ENCODE data around the gene TTL.
"Not testable (repeated sequence)": the region's sequence is repeated elsewhere in the genome, so short reads cannot be mapped to it uniquely, and the experiment has no call there.

TTL gene

DNA sequence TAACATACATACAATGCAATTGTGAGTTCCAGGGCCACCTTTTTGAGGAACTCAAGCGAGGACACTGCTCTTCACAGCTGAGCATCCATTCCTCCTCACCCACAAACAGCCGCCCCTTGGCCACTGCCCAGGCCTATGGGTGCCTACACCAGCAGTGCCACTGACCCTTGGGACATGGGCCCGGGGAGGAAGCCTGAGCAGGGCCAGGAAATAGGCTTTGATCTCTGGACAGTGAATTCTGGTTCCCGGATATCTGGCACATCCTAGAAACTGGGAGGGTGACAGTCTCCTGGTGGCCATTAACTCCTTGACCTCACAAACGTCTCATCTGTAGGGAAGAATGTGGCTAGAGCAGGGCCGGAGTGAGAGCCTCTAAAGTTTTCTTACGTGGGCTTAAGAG, 5.5 kb upstream of the TTL start:
- DNase-seq, result no peak

- no peak for DNase-seq
Measured at GRCh38 chr2:112480530-112481049, 1.4 kb upstream of the TTL start.

GRCh38 chr2:112481050-112481527, 867 bp upstream of the TTL start:
- peak; percentile 90 for DNase-seq

DNA sequence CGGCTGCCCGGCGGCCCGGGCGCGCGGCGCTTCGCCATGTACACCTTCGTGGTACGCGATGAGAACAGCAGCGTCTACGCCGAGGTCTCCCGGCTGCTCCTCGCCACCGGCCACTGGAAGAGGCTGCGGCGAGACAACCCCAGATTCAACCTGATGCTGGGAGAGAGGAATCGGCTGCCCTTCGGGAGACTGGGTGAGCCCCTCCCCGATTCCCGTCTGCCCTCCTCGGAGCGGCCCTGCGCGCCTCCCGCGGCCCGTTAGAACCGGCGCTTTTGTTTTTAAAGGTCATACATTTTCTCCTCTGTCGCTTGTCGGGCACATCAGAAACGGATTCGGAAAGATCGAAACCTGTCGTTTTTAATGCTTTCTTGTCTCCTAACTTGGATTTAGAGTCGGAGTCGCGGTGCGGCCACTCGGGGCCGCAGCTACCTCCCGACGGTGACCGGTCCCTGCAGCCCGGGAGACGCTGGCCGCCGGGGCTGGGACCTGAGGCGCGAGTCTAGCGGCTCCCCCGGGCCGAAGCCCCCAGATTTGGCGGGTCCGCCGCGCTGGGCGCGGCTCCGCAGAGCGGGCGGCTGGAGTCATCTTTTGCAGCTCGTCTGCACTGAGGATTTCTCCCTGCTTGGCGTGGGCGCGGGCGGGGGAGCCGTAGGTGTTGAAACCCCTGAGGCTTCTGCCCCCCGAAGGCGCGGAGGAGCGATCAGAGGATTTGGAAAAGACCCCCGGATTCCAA, 519 bp downstream of the TTL start:
- peak; percentile 84 for DNase-seq

GRCh38 chr2:112483042-112483473, 1.1 kb downstream of the TTL start:
- no peak for DNase-seq

GRCh38 chr2:112483831-112484230, 1.9 kb downstream of the TTL start:
- DNase-seq, result no peak

- no peak for DNase-seq
Measured at GRCh38 chr2:112485849-112486248, 3.9 kb downstream of the TTL start.

- DNase-seq, result no peak
Measured at GRCh38 chr2:112486895-112487294, 4.9 kb downstream of the TTL start.

DNA sequence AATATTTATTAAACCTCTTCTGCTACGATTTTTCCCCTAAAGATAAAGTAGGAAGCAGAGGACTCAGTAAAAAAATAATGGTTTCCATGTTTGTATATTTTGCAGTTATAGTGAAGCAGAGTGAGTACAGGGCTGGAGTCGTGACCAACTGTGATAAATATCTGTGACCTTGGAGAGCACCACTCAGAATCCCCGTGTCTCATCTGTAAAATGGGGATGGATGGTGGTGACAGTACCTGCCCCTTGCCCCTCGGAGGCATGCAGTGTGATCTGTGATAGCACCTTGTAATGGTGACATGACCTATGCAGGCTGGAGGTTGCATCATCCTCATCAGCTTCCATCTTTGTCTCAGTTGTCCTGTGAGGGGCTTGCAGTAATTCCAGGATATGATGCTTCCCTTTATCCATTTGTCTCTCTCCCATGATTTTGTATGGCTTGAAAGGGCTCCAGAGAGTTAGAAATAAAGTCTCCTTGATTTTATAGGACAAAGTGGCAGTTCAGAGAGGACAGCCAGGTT, 5.5 kb downstream of the TTL start:
- DNase-seq, result no peak

DNA sequence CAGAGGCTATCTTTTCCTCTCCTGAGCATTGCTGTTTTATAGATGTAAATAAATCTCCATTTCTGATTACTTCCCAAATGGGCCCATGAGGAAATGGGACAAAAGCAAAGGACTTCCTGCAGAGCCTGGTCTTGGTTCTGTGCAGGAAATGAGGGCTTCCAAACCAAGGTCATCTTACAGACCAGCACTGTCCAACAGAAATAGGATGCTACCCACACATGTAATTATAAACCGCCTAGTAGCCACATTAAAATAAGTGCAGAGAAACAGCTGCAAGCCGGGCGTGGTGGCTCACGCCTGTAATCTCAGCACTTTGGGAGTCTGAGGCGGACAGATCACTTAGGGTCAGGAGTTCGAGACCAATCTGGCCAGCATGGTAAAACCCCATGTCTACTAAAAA, 6.2 kb downstream of the TTL start:
- DNase-seq, result no peak

- DNase-seq, result no peak
Measured at GRCh38 chr2:112491946-112492345, 10.0 kb downstream of the TTL start.

DNA sequence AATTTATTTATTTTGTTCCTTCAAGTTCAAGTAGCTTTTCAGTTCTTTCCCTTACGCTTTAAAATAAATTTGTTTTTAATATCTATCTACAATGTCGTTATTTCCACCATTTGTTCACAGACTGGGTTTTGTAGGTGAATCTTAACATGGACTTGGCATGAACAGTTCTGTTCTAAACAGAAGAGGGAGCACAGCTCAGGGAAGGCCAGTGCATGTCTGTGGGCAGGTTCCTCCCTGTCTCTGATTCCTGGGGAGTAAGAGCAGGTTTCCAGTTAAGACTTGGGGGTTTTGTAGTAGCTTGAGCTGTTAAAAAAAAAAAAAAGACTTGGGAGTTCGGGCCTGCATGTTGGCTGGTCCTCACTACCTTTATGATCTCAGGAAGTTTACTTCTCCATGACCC, 11.1 kb downstream of the TTL start:
- DNase-seq, result no peak

DNA sequence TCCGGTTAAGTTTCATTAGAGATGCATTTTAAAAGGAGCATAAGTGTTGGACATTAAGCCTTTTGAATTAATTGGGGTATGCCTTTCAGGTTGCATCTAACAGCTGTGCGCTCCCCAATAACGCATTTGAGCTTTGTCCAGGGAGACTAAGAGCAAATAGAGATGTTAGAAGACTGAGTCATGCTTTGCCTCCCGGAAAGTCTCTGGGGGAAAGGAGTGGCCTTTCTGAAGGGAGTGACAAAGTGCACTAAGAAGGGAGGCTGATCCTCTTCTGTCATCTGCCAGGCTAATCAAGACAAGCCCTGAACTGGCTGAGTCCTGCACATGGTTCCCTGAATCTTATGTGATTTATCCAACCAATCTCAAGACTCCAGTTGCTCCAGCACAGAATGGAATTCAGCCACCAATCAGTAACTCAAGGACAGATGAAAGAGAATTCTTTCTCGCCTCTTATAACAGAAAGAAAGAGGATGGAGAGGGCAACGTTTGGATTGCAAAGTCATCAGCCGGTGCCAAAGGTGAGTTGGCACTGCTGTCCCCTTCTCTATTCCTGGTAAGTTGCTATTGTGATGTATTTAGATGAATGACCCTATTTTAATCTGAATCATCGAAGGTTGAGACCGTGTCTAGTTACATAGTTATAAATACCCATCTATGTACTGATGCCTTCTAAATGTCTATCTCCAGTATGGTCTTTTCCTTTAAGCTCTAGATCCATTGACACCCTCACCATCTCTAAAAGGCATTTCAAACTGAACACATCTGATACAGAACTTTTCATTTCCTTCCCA, 12.1 kb downstream of the TTL start:
- DNase-seq, result peak; percentile 14

- DNase-seq, result no peak
Measured at GRCh38 chr2:112494828-112495227, 12.9 kb downstream of the TTL start.

DNA sequence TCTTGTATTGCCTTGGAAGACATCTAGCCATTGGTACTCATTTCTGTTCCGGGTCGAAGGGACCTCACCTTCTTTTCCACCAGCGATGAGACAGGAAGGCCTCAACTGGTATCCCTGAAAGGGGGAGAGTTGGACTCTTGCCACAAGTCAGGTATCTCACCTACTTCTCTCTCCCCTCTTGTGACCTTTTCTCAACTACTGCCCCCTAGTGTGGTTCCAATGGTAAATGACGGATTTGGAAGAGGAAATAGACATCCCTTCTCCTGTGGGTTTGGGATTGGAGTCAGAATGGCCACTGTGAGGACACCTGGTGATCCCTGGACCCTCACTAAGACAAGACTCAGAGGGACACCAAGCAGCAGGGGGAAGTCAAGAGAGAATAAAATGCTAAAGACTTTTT, 13.9 kb downstream of the TTL start:
- DNase-seq, result not testable (repeated sequence)

DNA sequence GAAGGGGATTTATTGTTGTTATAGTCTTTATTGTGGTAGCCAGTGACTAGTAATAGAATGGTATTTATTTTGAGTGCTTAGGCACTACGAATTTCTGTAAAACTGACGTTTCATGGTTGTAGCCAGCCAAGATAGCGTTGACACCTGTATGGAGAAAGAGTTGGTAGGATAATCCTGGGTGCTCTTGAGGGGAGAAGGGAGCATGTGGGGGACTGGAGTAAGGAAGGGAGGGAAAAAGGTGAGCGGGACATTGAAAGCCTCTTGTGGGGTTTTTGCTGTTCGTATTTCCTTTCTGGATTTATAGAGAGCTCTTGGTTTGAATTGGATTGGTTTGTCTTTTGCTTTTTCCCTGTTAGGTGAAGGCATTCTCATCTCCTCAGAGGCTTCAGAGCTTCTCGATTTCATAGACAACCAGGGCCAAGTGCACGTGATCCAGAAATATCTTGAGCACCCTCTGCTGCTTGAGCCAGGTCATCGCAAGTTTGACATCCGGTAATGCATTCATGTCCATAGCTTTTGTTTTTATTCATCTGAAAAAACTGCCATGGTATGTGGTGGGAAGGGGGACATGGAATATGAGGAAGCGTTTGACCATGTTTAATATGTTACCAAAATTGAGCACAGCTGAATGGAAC, 19.0 kb downstream of the TTL start:
- not testable (repeated sequence) for DNase-seq

DNA sequence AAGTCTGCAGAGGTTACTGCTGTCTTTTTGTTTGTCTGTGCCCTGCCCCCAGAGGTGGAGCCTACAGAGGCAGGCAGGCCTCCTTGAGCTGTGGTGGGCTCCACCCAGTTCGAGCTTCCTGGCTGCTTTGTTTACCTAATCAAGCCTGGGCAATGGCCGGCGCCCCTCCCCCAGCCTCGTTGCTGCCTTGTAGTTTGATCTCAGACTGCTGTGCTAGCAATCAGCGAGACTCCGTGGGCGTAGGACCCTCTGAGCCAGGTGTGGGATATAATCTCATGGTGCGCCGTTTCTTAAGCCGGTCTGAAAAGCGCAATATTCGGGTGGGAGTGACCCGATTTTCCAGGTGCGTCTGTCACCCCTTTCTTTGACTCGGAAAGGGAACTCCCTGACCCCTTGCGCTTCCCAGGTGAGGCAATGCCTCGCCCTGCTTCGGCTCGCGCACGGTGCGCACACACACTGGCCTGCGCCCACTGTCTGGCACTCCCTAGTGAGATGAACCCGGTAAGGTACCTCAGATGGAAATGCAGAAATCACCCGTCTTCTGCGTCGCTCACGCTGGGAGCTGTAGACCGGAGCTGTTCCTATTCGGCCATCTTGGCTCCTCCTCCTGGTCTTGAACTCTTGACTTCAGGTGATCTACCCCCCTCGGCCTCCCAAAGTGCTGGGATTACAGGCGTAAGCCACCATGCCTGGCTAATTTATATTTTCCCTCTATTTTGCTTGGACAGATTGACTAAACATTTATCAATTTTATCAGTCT, 27.5 kb downstream of the TTL start:
- not testable (repeated sequence) for DNase-seq

DNA sequence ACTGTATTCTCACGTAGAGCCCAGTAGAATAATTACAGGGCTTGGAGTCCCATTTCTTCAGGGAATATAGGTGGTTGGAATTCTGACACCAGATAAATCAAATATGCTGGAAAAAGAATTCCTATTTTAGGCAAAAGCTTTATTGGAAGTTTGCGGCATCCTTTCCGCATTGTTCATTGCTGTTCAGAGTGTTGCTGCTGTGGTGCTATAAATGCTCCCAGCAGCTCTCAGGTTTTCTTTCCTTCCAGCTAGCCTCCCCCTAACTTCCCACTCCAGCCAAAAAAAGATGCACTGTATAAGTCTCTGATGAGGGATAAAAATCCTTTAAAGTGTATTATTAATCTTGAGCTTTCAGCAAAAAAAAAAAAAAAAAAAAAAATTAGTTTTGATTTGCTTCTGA, 34.8 kb downstream of the TTL start:
- no peak for DNase-seq

DNA sequence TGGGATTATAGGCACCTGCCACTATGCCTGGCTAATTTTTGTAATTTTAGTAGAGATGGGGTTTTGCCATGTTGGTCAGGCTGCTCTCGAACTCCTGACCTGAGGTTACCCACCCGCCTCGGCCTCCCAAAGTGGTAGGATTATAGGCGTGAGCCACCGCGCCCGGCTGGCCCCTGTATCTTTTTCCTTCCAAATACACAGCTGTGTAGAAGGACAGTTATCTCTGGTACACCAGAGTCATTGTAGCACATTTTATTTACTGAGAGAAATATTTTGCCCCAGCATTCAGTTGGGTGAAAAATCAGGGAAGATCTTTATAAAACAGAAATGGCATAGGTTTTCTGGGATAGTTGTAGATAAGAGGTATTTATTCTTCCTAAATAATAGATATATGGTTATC, 36.9 kb downstream of the TTL start:
- no peak for DNase-seq

GRCh38 chr2:112519506-112519905, 37.5 kb downstream of the TTL start:
- DNase-seq, result no peak

GRCh38 chr2:112520234-112520783, 38.4 kb downstream of the TTL start:
- DNase-seq, result no peak

DNA sequence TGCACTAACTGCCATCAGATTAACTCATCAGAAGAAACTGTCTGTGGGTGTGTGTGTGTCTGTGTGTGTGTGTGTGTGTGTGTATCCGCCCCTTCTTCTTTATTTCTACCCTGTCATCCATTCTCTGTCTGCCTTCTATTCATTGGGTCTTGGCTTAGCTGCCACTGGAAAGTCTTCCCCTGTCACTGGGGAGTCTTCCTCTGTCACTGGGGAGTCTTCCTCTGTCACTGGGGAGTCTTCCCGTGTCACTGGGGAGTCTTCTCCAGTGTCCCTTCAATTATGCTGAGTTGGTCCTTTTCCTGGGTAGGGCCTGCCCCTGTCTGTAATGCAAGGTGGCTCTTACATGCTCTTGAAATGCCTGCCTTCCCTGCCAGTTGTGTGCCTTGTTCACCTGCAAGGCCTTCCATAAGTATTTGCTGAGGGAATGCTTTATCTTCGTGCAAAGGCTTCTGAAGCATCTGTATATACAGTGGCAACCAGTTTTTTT, 41.4 kb downstream of the TTL start:
- no peak for DNase-seq

Data from retina (tissue), 1 donor.